ENCODE data around the gene ZNFX1. TPM values are rescaled to one million over a fixed set of nuclear protein-coding genes. Genes with fewer than 3 reads are reported as not detected.

The ZNFX1 gene
- polyA plus RNA-seq, 1 donor: 10.3 TPM

DNA sequence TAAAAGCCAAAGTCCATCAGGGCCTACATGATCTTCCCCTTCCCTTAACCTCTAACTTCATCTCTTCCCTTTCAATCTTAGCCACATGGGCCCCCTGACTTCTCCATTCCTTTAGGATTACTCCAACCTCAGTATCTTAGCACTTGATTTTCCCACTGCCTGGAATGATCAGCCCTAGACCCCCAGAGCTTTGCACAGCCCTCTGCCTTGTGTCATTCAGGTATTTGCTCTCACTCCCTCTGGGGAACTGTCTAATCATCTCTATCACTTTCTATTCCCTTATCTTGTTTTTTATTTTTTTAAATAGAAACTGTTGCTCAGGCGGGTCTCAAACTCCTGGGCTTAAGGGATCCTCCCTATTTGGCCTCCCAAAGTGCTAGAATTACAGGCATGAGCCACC lies 13.3 kb upstream of the ZNFX1 start:
- DNase-seq: no peak

DNA sequence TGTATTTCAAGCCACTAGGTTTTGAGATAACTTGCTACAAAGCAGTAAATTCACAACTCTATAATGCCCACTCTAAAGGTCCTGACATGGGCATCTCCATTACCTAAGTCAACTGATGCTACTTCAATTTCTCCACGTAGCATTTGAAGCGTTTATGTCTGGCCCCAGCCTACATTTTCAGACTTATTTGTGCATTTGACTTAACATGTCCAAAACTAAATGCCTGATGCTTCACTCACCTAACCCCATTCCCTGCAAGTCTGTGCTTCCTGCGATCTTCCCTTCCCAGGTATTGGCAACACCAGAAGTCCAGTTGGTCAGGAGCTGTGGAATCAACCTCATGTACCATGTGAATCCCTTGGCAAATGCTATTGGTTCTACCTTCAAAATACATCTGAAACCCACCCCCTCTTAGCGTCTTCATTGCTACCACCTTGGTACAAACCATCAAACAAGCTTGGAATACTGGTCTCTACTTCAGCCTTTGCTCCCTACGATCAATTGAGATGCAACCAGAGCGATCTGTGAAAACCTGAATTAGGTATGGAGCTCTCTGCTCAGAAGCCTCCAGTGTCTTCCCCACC lies 12.8 kb upstream of the ZNFX1 start:
- no peak for DNase-seq

- no peak for DNase-seq
These were observed 11.2 kb upstream of the ZNFX1 start for GRCh38 chr20:49288784-49289696.

DNA sequence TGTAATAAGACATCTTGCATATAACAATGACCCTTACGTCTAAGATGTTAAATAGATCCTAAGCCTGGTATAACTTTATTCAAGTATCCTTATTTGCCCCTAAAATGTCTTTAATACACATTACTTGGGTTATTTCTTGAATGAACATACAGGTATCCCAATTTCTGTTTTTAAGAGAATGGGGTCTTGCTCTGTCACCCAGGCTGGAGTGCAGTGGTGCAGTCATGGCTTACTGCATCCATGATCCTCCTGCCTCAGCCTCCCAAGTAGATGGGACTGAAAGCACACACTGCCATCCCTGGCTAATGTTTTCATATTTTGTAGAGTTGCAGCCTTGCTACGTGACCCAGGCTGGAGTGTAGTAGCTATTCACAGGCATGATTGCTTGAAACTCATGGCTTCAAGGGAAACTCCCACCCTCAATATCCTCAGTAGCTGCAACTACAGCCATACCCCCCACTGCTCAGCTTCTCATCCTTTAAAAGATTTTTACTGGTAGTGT lies 10.4 kb upstream of the ZNFX1 start:
- DNase-seq: no peak

- no peak for DNase-seq
These were observed 9.8 kb upstream of the ZNFX1 start for GRCh38 chr20:49287555-49288249.

DNA sequence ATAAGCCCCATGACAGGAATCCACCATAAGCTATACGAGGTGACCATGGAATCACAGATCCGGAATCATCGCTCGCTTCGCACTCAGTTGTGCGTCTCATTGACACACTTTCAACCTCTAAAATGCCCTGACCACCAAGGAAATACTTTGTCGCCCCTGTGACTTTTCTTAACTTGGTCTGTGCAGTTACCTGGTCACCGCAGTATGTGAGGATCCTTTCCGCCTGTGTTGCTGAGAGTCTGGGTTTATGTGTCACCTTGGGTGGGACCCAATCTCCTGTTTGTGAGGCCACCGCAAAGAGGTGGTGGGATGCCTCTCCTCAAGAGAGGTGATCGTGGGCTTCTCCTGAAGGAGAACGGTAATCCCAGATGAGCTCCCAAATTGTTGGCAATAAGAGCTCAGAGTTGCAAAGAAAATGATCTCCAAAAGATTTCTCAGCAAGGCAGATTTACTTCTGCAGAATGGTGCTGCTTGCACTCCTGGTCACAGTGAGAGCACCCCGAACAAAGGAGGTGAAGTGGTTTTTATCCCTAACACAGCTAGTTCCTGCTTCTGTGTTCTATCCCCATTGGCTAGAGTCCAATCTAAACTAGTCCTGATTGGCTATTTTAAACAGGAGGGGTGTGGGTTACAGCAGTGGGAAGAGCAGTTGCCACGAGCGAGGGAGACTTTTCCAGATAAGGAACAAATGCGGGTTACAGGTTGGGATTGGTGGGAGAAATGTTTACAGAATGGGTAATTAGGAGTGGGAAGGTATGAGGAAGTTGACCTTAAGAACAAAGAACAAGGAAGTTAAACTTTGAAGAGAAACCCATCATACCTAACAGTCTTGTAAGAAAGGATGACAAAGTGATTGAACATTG lies 9.1 kb upstream of the ZNFX1 start:
- no peak for DNase-seq

DNA sequence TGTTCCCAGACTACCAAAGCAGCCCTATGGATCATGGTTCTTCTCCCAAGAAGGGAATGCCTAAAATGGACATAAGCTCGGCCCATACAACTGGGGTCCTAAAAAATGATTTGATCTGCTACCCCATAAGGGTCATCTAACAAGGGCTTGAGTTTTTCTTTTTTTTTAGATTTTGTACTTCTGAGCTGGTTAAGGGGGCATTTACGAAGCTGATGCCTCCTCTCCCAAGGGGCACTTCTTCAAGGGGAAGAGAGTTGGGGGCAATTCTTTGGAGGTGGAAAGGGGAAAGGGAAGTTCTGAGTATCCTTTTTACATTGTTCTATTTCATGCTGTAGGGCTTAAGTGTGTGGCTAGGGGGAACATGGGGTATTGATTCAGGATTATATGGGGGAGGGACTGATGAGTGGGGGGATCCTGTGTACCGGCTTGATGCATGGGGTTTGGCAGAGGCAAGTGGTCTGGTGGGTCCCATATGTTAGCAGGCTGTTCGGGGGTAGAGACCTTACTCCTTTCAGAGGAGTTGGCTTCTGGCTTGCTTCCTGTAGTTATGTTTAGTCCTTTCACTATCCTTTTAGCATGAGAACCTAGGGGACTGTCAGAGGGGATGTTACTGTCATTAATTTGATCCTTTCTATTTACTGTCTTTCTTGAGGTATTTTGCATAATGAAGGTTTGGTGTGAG lies 8.1 kb upstream of the ZNFX1 start:
- DNase-seq: no peak

GRCh38 chr20:49285233-49285668 lies 7.4 kb upstream of the ZNFX1 start:
- DNase-seq: no peak

DNA sequence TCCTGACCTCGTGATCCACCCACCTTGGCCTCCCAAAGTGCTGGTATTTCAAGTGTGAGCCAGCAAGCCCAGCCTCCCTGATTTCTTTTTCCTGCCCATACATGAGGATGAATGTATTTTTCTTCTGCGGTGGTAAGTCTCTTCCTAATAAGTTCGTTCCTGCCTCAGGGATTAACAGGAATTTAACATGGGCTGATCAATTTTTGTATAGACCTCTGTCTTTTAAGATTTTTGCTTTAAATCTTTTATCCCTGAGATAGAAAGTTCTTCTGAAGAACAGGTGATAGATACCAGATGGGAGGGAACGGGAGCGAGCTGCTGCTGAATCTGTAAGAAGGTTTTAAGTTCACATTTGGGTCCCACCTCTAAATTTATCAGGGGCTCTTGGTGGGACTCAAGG lies 7.0 kb upstream of the ZNFX1 start:
- DNase-seq: no peak

DNA sequence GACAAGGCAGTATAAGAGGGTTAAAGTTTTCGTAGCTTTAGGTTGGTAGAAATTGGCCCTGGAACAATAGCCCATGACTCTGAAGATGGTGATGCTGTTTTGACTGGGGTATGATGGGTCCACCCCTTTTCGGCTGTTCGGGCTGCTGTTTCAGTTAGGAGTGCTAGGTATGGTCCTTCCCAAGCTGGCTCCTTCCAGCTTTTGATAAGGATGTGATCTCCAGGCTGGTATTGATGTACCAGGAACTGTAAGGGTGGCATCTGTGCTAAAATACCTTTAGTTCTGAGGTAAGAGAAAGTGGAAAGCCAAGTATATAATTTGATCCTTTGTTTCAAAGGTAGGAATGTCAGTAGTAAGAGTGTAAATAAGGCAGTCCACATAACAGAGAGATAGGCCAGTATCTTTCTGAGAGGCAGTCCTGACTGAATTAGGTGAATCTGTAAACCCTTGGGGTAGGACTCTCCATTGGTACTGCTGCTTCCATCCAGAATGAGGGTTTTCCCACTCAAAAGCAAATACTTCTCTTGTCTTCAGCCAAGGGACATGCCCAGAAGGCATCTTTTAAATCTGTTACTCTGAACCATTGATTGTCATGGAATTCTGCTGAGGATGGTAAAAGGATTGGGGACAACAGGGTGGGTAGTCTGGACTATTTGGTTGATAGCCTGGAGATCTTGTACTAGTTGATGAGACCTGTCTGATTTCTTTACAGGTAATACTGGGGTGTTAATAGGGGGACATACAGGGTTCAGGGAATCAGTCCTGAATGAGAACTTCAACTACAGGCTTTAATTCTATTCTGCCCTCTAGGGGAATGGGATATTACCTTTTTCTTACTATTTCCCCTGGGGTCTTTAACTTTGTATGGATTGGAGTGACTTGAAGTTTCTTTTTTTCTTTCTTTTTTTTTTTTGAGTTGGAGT lies 6.1 kb upstream of the ZNFX1 start:
- DNase-seq: no peak

- DNase-seq: no peak
These were observed 5.4 kb upstream of the ZNFX1 start for GRCh38 chr20:49283176-49283702.

- no peak for DNase-seq
These were observed 4.8 kb upstream of the ZNFX1 start for GRCh38 chr20:49282584-49283171.

GRCh38 chr20:49281913-49282467 lies 4.1 kb upstream of the ZNFX1 start:
- no peak for DNase-seq

GRCh38 chr20:49281059-49281912 lies 3.4 kb upstream of the ZNFX1 start:
- no peak for DNase-seq

GRCh38 chr20:49280463-49281058 lies 2.7 kb upstream of the ZNFX1 start:
- no peak for DNase-seq

GRCh38 chr20:49279677-49280462 lies 2.0 kb upstream of the ZNFX1 start:
- DNase-seq: no peak

All from hindlimb muscle (tissue), 1 donor.